Stimulated activated naive CD4-positive, alpha-beta T cell treated with Interleukin-2 at 50 U/mL for 16 hours (primary cell): ENCODE measurements around the gene CLEC7A.
A peak's percentile ranks its signal among the peaks of the same experiment; 100 is the strongest.

ENCODE experiments used
- DNase-seq: peaks from one replicate; lab custom pipeline; 2025; lab: John Stamatoyannopoulos, UW

The CLEC7A gene

DNA sequence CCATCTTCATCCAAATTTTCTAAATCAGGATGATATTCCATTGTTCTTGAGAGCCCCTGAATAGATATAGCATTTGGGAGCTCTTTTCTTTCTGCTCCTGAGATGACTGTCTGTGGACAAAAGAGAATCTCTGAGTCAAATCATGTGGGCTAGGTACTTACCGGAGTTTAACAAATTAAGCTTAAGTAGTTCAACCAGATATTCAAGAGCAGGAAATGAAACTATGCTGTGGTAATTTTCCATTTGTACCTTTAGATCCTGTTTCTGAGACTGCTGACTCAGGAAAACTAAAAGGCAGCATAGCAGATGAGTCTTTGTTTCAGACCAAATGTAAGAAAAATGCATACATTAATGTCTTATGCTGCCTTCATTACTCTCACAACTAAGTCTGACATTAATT is at the start of gene CLEC7A:
Gene CLEC7A, minus strand, starts transcription at position 158 of the 400 bp plus-strand sequence. Its CDS starts 117 bp downstream, at position 41.
- no peak for DNase-seq

DNA sequence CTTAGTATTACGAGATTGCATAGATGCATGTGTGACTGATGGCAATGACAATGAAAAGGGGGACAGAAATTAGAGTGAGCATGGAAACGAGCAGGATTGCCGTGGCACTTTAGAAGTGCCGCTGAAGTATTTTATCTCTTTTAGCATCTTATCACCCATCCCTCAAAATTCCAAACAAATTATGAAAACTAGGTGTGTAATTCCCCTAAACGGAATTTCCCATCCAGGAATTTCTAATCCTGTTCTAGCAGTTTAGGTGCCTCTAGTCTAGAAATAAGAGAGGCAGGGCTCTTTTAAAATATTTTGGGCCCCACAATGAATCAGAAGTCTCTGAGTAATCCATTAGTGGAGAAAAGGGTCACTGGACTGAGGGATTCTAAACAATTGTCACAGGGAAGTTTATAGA is 49.8 kb upstream of the CLEC7A start:
- no peak for DNase-seq

DNA sequence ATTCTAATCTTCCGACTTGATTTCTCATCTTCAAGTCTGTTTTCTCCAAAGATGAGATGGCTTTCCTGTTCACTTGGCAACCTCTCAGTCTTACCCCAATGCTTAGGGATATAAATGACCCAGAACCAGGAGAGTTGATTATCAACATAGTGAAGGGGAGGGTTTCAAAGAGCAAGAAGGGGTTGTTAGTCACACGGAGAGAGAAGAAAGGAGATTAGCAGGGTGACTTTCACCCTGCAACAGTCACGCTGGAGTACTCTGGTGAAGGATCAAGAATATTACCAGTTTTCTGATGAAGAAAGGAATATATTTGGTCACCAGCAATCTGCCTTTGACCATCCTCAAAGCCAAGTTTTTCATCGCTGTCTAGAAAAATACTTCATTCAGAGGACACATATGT is 48.8 kb upstream of the CLEC7A start, which contains the start of gene TMEM52B:
Gene TMEM52B, plus strand, starts transcription at position 212 of the 400 bp plus-strand sequence. CDS start 543 bp downstream, outside the sequence.
- DNase-seq: no peak

DNA sequence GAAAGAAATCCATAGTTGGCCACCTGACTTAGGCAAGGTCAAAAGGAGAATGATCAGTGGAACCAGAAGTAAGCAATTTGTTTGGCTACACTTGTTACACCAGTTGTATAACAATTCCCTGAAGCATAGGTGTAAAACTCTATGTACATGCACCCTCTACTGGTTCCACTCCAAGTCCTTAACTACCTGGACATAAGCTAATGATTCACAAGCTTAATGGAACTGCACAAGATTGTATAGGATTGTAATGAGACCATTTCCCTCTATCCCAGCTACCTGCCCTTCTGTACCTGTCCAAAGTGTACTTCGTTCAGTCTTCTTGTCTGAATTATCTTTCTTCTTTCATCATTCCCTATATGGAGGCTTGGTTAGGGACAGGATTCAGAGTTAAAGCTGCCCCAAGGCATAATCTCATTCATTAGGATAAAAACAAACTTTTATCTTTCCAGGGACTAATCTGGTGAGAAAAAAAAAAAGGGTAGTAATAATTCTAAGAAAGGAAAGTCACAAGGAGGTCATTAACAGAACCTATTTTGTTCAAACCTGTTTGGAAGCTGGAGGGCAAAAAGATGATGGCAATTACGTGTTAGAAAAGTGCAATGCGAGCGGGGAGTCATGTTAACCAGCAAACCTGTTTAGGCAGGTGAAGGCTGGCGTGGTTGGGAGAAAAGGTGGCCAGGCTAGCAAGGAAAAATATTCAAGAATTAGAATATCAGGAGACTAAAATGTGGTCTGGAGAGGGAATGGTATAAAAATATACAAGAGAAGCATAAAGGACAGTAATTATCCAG is 46.0 kb upstream of the CLEC7A start:
- no peak for DNase-seq

DNA sequence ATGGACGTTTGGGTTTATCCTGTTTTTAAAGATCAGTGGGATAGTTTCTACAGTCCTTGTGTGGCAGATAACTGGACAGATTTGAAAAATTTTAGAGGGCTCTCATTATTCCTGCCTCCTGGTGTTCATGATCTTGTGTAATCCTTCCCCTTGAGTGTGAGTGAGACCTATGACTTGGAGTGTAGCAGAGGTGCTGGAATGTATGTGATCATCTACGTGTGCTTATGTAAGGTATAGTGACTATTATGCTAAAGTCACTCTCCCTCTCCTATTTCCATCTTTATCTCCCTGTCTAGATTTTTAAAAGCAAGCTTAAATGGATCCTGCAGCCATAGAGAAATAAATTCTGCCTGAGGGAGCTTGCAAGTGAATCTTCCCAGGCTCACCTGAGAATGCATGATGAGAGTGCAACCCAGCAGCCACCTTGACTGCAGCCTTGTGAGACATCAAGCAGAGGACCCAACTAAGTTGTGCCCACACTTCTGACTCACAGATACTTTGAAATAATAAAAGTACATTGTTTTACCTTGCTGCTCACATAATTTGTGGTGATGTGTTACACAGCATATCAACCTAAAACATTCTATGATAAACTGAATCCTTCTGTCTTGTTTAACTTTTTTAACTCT is 45.1 kb upstream of the CLEC7A start:
- no peak for DNase-seq

DNA sequence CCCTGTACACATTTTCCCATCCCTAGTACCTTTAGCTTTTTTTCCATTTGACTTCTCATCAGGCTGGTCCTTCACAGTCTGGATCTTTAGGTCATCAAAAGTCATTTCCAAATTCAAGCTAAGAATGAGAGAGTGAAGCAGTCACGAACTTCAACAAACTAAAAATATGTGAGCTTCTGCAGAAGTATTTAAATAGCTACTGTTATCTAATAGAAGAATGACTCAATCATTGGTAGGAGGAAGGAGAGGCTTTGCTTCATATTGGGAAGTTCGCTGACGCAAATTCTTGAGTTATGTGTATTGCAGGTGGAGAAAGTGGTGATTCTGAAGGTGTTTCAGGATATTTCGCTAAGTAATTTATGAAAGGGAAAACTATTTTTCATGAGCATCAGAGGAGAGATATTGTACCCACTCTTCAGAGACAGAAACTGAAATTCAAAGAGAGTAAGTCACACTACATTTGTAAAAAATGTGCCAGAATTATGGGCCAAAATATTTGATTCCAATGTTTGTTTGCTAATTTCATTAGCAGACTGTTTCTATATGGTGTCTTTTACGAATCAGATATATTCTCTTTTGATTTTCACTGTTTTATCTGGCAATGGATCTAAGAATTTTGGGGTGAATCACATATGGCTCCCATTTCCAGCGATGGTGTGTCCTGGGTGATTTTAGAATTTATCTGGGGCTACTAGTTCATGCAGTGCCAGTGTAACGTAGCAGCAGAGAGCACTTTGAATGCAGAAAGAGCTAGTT is 42.2 kb upstream of the CLEC7A start, which contains the start of gene OLR1:
Gene OLR1, minus strand, starts transcription at position 160 of the 756 bp plus-strand sequence. Its CDS starts 55 bp downstream, at position 105.
- no peak for DNase-seq

DNA sequence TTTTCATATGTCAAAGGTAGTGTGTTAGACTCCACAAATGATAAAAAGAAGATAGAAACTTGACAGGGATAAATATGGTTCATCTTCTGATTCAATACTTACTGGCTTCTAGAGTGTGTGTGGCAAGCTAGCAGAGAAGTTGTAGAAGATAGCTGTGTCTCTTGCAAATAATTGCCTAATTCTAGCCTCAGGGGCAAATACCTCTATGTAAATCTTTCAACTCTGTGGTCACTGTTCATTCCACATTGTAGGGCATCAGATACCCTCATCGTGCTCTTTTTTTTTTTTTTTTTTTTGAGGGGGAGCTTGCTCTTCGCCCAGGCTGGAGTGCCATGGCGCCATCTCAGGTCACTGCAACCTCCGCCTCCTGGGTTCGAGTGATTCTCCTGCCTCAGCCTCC is 40.2 kb upstream of the CLEC7A start:
- DNase-seq: no peak

DNA sequence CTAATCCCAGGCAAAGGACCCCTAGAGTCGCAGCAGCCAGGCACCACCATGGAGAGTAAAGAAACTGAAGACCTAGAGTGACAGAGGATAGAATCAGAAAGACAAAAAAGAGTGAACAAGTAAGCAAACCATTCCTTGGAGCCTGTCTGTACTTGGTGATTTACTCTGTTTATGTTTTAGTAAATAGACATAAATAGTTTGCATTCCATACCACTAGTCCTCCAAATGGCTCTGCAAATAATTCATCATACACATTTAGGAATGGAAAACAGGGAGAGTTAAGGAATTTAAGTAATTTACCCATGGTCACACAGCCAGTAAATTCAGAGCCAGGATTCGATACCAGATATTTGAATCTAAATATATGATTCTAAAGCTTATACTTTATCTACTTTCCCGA is 39.1 kb upstream of the CLEC7A start:
- DNase-seq: no peak

DNA sequence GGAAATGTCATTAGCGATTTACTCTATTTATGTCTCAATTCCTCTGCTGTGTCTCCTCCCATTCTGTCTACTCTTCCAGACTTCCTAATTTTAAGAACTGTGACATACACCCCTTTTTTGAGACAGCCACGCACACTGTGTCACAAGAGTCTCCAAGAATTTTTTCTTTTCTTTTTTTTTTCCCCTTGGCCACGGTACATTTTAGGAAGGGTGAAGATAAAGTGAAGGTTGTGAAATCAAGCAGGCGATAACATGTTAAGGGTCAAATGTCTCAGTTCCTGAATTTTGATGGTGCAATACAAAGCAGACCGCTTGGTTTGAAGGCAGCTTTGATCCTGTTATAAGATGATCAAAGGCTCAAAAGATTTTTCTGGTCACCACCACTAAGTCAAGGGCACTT is 37.6 kb upstream of the CLEC7A start:
- DNase-seq: no peak

DNA sequence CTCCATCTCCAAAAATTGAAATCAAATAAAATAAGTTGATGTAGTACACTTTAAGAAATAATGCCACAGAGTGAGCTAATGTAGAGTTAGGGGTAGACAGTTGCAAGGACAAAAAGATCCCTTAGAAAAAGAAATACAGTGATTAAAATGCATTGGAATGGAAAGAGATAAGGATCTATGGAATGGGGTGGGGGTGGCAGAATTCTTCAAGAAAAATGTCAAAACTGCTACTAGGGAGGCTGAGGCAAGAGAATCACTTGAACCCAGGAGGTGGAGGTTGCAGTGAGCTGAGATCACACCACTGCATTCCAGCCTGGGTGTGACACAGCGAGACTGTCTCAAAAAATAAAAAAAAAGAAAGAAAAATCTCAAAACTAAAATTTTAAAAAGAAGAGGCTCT is 35.4 kb upstream of the CLEC7A start:
- DNase-seq: no peak

DNA sequence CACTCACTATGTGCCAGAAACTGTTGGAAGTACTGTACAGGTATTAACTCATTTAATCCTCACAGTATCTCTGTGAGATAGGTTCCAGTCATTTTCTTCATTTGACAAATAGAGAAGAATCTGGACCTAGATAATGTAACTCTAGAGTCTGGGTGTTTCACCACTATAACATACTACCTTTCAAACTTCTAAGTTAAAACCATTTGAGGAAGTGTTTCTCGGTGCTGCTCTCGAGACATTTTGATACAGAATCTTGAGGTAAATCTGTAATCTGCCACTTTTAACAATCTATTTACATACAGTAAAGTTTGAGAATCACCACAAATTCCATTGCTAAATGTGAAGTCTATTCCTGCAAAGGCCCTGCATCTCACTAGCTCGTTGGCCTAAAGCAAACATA is 33.1 kb upstream of the CLEC7A start:
- DNase-seq: no peak

DNA sequence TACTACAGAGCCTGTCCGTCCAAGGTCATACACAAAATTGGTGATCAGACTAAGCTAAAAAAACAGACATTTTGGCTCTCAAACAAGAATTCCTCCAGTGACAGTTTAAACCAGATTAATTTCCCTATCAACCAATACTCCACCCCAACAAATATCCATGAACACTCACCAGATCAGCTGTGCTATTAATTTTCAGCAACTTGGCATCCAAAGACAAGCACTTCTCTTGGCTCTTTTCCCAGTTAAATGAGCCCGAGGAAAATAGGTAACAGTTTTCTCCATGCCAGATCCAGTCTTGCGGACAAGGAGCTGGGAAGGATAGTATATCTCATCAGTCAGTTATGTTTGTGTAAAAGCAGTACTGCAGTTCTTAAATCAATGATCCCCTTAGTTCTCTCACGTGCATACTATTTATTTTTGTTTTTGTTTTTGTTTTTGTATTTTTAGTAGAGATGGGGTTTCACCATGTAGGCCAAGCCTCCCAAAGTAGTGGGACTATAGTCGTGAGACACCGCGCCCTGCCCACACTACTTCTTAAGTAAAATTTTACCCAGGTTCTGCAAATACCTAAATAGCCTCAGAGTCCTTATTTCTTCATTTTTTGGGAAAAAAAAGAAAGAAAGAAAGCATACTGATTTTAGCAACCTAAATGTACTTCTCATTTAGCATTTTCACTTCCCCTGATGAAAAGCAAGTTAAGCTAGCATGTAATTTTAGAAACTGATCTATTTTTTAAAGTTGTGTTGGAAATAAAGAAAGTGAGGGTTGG is 30.8 kb upstream of the CLEC7A start:
- no peak for DNase-seq

DNA sequence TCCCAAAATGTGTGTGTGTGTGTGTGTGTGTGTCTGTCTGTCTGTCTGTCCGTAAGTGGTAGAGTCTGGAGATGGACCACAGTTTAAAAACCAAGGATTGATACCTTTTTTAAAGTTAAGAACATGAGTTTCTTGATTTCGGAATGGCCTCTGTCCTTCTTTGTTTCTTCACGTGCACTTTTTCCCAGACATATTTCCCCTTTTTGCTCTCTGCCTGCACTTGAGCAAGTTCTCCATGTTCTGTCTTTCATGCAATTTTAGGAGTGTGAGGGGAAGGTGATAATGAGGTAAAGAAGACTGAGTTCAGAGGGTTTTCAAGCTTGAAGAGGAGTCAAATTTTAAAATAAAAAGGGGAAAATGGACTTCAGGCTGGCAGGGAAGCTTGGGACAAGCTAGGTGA is 29.3 kb upstream of the CLEC7A start:
- no peak for DNase-seq

DNA sequence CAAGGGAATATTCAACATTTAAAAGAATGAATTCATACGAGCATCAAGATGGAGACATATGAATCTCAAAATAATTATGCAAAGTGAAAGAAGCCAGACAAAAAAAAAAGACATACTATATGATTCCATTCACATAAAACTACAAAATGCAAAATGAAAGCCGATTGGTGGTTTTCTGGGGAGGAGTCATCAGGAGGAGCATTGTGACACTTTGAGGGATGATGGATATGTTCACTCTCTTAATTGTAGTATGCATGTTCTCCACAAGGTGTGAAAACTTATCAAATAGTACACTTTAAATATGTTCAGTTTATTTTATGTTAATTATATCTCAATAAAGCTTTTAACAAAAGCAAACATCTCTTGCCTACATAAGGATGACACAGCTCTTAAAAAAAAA is 28.4 kb upstream of the CLEC7A start:
- DNase-seq: no peak

DNA sequence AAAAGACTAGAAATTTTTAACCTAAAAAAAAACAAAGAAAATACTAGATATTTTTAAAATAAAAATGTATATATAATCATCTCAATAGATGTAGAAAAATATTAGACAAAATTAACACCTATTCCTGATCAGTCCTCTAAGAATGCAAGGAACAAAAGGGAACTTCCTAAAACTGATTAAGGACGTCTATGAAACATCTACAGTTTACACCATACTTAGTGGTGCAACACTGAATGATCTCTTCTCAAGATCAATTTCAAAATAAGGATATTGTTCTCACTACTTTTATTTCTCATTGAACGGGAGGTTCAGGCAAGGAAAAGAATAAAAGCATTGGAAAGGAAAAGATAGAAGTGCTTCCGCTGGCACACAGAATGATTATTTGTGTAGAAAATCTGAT is 26.0 kb upstream of the CLEC7A start:
- DNase-seq: no peak

DNA sequence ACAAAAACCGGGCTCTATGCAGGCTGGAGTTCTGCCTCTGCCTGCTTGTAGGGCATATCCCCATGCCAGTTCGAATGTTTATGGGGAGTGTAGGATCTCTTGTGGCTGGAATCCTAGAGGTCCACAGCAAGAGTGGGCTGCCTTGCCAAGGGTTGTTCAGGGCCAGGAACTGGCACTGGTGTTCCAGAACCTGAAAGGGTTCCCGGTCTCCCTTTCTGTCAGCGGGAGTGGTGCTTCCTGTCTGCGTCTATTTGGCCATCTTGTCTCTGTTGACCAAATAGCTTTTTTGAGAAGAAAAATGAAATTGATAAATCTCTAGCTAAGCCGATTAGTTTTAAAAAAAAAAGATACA is 24.1 kb upstream of the CLEC7A start:
- no peak for DNase-seq

DNA sequence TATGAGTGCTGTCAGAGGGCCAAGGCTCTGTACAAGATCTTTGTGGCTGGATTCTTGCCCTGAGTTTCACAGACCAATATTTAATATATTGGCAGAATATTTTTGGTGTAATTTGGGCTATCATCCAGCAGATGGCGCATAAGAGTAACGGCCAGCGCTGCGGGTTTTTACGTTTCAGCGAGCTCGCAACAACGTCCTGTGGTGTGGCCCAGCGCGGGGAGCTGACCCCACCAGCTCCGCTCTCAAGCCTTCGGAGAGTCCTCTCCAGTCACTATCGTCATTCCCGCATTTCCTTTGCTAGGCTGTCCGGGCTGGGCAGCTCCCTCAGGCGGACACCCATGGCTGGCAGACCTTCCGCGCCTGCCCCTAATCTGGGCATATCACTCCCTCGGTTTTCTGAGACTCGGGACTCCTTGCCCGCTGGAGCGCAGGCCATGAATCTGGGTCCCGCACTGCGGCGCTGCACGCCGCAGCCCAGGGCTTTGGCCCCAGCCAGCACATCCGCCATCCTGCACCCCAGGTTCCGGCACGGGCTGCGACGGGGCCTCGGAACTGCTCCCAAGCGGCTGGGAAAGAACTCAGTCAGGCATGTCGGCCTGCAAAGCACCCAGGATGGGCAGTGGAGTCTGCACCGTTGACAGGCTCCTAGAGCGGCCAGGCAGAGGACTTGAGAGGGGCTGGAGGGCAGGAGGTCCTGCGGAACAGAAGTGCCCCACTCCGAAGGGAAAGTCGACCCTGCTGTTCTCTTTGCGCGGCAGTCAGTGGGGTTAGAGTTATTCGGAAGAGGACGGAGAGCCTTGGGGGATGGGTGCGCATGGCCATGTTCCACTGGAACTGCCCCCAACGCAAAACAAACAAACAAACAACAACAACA is 23.5 kb upstream of the CLEC7A start:
- peak; percentile 13 for DNase-seq

DNA sequence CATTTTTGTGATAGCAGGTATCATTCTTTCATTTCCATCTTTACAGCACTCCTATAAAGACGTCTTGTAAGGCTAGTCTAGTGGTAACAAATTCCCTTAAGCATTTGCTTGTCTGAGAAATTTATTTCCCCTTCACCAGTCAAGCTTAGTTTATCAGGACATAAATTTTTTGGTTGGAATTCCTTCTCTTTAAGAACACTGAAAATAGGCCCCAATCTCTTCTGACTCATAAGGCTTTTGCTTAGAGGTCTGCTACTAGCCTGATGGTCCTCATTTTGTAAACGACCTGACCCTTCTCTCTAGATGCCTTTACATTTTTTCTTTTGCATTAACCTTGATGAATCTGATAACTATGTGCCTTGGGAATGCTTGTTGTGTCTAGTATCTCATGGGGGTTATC is 21.6 kb upstream of the CLEC7A start:
- DNase-seq: no peak

DNA sequence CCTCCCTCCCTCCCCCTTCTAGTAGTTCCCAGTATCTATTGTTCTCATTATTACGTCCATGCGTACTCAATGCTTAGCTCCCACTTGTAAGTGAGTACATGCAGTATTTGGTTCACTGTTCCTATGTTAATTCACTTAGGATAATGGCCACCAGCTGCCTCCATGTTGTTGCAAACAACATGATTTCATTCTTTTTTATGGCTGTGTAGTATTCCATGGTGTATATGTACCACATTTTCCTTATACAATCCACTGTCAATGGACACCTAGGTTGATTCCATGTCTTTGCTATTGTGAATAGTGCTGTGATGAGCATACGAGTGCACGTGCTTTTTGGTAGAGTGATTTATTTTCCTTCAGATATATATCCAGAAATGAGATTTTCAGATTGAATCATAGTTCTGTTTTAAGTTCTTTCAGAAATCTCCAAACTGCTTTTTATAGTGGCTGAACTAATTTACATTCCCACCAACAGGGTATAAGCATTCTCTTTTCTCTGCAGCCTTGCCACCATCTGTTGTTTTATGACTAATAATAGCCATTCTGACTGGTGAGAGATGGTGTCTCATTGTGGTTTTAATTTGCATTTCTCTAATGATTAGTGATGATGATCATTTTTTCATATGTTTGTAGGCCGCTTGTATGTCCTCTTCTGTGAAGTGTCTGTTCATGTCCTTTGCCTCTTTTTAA is 17.9 kb upstream of the CLEC7A start:
- DNase-seq: no peak

DNA sequence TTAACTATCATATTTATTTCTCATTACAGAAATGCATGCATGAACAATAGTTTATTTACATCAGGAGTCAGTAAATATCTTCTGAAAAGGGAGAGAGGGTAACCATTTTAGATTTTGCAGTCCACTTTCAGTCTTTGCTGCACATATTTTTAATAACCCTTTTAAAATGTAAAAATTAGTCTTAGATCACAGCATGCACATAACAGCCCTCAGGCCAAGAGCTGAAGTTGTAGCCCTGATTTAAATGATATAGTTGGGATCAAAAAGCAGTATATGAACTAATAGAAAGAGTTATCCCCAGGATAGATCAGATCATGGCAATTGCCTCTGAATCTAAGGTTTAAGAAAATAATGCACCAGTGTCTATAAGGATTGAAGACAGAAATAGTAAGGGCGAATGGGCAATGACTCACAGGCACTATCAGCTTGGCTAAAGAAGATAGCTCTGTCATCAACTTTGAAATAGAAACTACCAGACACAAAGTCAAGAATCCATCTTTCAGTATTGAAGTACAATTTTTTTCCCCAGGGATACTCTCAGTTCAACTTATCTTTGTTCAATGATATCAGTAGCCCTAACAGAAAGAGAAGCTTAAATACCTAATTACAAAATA is 13.1 kb upstream of the CLEC7A start:
- no peak for DNase-seq
